ENCODE measurements around the gene ACBD4.

DNA sequence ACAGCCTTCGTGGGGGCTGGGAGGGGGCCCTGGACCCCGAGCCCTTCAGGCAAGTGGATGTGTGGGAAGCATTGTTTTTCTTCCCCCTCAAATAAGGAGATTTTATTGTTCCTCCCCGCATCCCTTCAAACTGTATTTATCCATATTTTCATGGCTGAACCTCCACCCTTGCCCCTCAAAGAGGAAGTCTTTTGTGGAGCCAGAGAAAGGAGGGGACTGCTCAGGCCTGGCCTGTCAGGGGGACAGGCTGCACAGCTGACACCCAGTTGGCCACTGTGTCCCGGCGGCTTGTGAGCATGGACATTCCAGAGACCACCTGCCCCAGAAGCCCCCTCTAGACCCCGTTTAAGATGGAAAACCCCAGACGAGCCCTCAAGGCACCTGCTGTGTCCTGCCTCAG is 42.1 kb downstream of the ACBD4 start:
- TF ChIP-seq, protein P1, sequence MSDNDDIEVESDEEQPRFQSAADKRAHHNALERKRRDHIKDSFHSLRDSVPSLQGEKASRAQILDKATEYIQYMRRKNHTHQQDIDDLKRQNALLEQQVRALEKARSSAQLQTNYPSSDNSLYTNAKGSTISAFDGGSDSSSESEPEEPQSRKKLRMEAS (IDR thresholded peaks at IDR 0.05) = no peak
- no peak for TF ChIP-seq TEAD4 (IDR thresholded peaks at IDR 0.05)
- no peak for TF ChIP-seq CEBPB (IDR thresholded peaks at IDR 0.05)
- no peak for TF ChIP-seq TAF1 (IDR thresholded peaks at IDR 0.05; ENCODE audit: low read depth)
- TF ChIP-seq FOXM1 (IDR thresholded peaks at IDR 0.05; ENCODE audit: borderline replicate concordance, low read depth) = no peak
- no peak for TF ChIP-seq EP300 (IDR thresholded peaks at IDR 0.05; ENCODE audit: borderline replicate concordance)
- TF ChIP-seq, protein P2, sequence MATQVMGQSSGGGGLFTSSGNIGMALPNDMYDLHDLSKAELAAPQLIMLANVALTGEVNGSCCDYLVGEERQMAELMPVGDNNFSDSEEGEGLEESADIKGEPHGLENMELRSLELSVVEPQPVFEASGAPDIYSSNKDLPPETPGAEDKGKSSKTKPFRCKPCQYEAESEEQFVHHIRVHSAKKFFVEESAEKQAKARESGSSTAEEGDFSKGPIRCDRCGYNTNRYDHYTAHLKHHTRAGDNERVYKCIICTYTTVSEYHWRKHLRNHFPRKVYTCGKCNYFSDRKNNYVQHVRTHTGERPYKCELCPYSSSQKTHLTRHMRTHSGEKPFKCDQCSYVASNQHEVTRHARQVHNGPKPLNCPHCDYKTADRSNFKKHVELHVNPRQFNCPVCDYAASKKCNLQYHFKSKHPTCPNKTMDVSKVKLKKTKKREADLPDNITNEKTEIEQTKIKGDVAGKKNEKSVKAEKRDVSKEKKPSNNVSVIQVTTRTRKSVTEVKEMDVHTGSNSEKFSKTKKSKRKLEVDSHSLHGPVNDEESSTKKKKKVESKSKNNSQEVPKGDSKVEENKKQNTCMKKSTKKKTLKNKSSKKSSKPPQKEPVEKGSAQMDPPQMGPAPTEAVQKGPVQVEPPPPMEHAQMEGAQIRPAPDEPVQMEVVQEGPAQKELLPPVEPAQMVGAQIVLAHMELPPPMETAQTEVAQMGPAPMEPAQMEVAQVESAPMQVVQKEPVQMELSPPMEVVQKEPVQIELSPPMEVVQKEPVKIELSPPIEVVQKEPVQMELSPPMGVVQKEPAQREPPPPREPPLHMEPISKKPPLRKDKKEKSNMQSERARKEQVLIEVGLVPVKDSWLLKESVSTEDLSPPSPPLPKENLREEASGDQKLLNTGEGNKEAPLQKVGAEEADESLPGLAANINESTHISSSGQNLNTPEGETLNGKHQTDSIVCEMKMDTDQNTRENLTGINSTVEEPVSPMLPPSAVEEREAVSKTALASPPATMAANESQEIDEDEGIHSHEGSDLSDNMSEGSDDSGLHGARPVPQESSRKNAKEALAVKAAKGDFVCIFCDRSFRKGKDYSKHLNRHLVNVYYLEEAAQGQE (IDR thresholded peaks at IDR 0.05; ENCODE audit: low read depth) = no peak
- TF ChIP-seq RAD21 (IDR thresholded peaks at IDR 0.05; ENCODE audit: low read depth) = no peak
- TF ChIP-seq CREB1 (IDR thresholded peaks at IDR 0.05; ENCODE audit: low read depth) = no peak
- TF ChIP-seq EGR1 (IDR thresholded peaks at IDR 0.05) = no peak
- TF ChIP-seq ZBTB7A (IDR thresholded peaks at IDR 0.05; ENCODE audit: low read depth) = no peak
- TF ChIP-seq YY1 (IDR thresholded peaks at IDR 0.05; ENCODE audit: low read depth) = no peak

Measured in Ishikawa (cell line).